Stimulated activated CD4-positive, alpha-beta T cell treated with anti-CD3 and anti-CD28 coated beads, TNF-alpha, amount 100 ng/mL, for 48 hours (primary cell): Measurements from ENCODE around the gene GAGE12D.
"Not testable (repeated sequence)": the region's sequence is repeated elsewhere in the genome, so short reads cannot be mapped to it uniquely, and the experiment has no call there.

Source experiments
- DNase-seq, 3 donors: peaks; one replicate each; pipeline ENCODE4 v3.0.0-alpha.2; 2020; ENCODE audit warnings: low read depth in 3 of 3

Gene GAGE12D, protein sequence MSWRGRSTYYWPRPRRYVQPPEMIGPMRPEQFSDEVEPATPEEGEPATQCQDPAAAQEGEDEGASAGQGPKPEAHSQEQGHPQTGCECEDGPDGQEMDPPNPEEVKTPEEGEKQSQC

DNA sequence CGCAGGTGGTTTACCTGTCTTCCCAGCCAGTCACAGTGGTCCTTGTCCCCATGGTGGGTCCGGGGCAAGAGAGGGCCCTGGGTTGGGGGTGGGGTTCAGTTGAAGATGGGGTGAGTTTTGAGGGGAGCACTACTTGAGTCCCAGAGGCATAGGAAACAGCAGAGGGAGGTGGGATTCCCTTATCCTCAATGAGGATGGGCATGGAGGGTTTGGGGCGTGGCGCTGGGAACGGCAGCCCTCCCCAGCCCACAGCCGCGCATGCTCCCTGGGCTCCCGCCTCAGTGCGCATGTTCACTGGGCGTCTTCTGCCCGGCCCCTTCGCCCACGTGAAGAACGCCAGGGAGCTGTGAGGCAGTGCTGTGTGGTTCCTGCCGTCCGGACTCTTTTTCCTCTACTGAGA, at the start of gene GAGE12D:
TSS of gene GAGE12D (plus strand) at position 301 of the 400 bp plus-strand sequence. CDS start 1,155 bp downstream, outside the sequence.
- DNase-seq, result not testable (repeated sequence)

DNA sequence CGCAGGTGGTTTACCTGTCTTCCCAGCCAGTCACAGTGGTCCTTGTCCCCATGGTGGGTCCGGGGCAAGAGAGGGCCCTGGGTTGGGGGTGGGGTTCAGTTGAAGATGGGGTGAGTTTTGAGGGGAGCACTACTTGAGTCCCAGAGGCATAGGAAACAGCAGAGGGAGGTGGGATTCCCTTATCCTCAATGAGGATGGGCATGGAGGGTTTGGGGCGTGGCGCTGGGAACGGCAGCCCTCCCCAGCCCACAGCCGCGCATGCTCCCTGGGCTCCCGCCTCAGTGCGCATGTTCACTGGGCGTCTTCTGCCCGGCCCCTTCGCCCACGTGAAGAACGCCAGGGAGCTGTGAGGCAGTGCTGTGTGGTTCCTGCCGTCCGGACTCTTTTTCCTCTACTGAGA, 9.7 kb upstream of the GAGE12D start, which contains the start of gene GAGE12C:
TSS of gene GAGE12C (plus strand) at position 301 of the 400 bp plus-strand sequence. CDS start 1,155 bp downstream, outside the sequence.
- not testable (repeated sequence) for DNase-seq

DNA sequence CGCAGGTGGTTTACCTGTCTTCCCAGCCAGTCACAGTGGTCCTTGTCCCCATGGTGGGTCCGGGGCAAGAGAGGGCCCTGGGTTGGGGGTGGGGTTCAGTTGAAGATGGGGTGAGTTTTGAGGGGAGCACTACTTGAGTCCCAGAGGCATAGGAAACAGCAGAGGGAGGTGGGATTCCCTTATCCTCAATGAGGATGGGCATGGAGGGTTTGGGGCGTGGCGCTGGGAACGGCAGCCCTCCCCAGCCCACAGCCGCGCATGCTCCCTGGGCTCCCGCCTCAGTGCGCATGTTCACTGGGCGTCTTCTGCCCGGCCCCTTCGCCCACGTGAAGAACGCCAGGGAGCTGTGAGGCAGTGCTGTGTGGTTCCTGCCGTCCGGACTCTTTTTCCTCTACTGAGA, 9.5 kb downstream of the GAGE12D start, which contains the start of gene GAGE12E:
TSS of gene GAGE12E (plus strand) at position 301 of the 400 bp plus-strand sequence. CDS start 1,155 bp downstream, outside the sequence.
- DNase-seq, result not testable (repeated sequence)

DNA sequence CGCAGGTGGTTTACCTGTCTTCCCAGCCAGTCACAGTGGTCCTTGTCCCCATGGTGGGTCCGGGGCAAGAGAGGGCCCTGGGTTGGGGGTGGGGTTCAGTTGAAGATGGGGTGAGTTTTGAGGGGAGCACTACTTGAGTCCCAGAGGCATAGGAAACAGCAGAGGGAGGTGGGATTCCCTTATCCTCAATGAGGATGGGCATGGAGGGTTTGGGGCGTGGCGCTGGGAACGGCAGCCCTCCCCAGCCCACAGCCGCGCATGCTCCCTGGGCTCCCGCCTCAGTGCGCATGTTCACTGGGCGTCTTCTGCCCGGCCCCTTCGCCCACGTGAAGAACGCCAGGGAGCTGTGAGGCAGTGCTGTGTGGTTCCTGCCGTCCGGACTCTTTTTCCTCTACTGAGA, 19.0 kb downstream of the GAGE12D start, which contains the start of gene GAGE12F:
TSS of gene GAGE12F (plus strand) at position 301 of the 400 bp plus-strand sequence. CDS start 1,155 bp downstream, outside the sequence.
- DNase-seq, result not testable (repeated sequence)

DNA sequence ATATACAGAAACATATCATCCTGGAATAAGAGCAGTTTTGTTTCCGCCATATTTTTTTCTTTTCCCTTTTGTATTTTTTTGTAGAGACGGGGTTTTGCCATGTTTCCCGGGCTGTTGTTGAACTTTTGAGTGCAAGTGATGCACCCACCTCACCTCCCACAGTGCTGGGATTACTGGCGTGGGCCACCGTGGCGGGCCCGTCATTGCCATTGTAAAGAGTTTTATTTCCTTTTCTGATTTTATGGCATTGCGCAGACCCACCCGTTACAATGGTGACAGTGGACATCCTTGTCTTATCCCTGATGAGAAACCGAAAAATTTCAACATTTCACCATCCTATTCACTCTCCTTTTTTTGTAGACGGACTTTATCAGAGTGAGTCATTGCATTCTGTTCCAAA, 27.2 kb downstream of the GAGE12D start:
- DNase-seq, result not testable (repeated sequence)

DNA sequence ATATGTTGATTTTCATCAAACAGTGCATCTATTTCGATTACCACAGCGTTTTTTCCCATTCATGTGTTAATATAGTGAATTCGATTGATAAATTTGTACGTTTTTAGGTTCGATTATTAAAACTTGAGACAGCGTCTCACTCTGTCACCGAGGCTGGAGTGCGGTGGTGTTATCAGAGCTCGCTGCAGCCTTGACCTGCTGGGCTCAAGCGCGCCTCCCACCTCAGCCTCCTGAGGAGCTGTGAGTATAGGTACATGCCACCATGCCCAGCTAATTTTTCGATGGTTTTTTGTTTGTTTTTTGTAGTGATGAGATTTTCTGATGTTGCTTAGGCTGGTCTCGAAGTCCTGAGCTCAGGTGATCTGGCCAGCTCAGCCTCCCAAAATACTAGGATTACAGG, 27.6 kb downstream of the GAGE12D start:
- not testable (repeated sequence) for DNase-seq

DNA sequence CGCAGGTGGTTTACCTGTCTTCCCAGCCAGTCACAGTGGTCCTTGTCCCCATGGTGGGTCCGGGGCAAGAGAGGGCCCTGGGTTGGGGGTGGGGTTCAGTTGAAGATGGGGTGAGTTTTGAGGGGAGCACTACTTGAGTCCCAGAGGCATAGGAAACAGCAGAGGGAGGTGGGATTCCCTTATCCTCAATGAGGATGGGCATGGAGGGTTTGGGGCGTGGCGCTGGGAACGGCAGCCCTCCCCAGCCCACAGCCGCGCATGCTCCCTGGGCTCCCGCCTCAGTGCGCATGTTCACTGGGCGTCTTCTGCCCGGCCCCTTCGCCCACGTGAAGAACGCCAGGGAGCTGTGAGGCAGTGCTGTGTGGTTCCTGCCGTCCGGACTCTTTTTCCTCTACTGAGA, 28.6 kb downstream of the GAGE12D start, which contains the start of gene GAGE12G:
TSS of gene GAGE12G (plus strand) at position 301 of the 400 bp plus-strand sequence. CDS start 1,155 bp downstream, outside the sequence.
- not testable (repeated sequence) for DNase-seq

DNA sequence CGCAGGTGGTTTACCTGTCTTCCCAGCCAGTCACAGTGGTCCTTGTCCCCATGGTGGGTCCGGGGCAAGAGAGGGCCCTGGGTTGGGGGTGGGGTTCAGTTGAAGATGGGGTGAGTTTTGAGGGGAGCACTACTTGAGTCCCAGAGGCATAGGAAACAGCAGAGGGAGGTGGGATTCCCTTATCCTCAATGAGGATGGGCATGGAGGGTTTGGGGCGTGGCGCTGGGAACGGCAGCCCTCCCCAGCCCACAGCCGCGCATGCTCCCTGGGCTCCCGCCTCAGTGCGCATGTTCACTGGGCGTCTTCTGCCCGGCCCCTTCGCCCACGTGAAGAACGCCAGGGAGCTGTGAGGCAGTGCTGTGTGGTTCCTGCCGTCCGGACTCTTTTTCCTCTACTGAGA, 38.1 kb downstream of the GAGE12D start, which contains the start of gene GAGE12H:
TSS of gene GAGE12H (plus strand) at position 301 of the 400 bp plus-strand sequence. CDS start 1,155 bp downstream, outside the sequence.
- not testable (repeated sequence) for DNase-seq

DNA sequence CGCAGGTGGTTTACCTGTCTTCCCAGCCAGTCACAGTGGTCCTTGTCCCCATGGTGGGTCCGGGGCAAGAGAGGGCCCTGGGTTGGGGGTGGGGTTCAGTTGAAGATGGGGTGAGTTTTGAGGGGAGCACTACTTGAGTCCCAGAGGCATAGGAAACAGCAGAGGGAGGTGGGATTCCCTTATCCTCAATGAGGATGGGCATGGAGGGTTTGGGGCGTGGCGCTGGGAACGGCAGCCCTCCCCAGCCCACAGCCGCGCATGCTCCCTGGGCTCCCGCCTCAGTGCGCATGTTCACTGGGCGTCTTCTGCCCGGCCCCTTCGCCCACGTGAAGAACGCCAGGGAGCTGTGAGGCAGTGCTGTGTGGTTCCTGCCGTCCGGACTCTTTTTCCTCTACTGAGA, 47.7 kb downstream of the GAGE12D start, which contains the start of gene GAGE2A:
TSS of gene GAGE2A (plus strand) at position 301 of the 400 bp plus-strand sequence. CDS start 1,155 bp downstream, outside the sequence.
- not testable (repeated sequence) for DNase-seq

DNA sequence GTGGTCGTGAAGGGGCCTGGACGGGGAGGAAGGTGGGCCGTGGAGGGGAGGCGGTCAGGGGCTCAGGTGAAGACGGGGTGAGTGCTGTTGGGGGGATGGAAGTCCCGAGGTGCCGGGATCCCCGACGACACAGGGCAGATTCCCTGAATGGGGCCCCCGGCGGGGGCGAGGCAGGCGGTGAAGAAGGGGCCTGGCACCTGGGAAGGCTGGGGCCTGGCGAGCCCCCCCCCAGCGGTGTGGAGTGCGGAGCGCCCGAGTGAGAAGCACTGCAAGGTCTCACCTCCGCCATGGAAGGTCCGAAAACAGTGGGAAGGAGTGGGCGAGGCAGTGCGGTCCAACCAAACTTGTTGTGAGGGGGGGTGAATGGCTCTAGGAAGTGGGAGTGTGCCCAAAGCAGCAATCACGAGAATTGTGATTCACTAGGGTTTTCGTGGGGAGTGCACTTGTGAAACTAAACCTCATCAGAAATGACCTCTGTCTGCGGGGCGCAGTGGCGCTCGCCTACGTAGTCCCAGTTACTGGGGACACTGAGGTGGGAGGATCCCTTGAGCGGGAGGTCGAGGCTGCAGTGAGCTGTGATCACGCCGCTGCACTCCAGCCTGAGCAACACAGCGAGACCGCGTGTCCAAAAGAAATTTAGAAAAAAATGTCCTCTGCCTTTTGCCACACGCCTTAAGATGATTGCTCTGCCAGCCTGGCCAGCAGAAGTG, 48.4 kb downstream of the GAGE12D start:
- not testable (repeated sequence) for DNase-seq

DNA sequence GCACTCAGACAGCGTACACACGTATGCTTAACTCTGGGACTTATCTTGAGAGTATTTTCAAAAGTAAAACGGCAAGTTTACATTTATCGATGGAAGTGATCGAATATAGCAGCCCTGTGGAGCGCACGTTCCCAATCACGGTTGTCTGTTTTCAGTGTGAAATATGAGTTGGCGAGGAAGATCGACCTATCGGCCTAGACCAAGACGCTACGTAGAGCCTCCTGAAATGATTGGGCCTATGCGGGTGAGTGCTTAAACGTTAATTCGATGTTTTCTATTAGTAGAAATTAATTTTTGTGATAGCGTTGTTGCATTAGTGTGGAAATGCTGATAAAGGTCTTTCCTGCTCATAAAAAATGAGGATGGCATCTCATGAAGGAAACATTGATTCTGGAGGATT, 49.0 kb downstream of the GAGE12D start:
- not testable (repeated sequence) for DNase-seq
